HepG2 (cell line): ENCODE measurements around the gene PKLR. TPM values are rescaled to one million over a fixed set of nuclear protein-coding genes. Genes with fewer than 3 reads are reported as not detected.

Experiments used
- ARNT2 ChIP-seq: sonication (generic); formaldehyde crosslinking; IDR thresholded peaks from 2 replicates; pipeline ENCODE4 v1.8.0; 2022; ENCODE audit warnings: mild to moderate bottlenecking, low read depth, missing genetic modification reagents, moderate library complexity
- BHLHE40 ChIP-seq: IDR thresholded peaks from 2 replicates; pipeline ENCODE4 v1.6.1; 2011; ENCODE audit warnings: low read length, improper control_type of control experiment
- DPF2 ChIP-seq: sonication (generic); formaldehyde crosslinking; IDR thresholded peaks from 2 replicates; pipeline ENCODE4 v1.4.0; 2020; ENCODE audit warnings: mild to moderate bottlenecking, low read depth, missing genetic modification reagents, borderline replicate concordance
- FOXM1 ChIP-seq: sonication (generic); formaldehyde crosslinking; IDR thresholded peaks from 2 replicates; pipeline ENCODE4 v1.5.0; 2020; ENCODE audit warnings: missing genetic modification reagents
- HOXA5 ChIP-seq: sonication (generic); formaldehyde crosslinking; IDR thresholded peaks from 2 replicates; pipeline ENCODE4 v1.4.0; 2020; ENCODE audit warnings: missing genetic modification reagents
- MIER3 ChIP-seq: IDR thresholded peaks from 2 replicates; pipeline ENCODE4 v1.6.1; 2016; ENCODE audit warnings: missing compliant biosample characterization, borderline replicate concordance
- NCOA5 ChIP-seq: sonication (generic); formaldehyde crosslinking; IDR thresholded peaks from 2 replicates; pipeline ENCODE4 v1.4.0; 2020; ENCODE audit warnings: missing genetic modification reagents
- NR2F6 ChIP-seq, 2 experiments: IDR thresholded peaks; 2 replicates each; pipeline ENCODE4 v1.6.1; 2016; ENCODE audit warnings: antibody characterized with exemption in 1 of 2, mild to moderate bottlenecking in 1 of 2
- SRY ChIP-seq: sonication (generic); formaldehyde crosslinking; IDR thresholded peaks from 2 replicates; pipeline ENCODE4 v1.8.0; 2022; ENCODE audit warnings: mild to moderate bottlenecking, missing genetic modification reagents
- ZFYVE20 ChIP-seq: sonication (generic); formaldehyde crosslinking; IDR thresholded peaks from 2 replicates; pipeline ENCODE4 v1.8.0; 2023; ENCODE audit warnings: low read depth, mild to moderate bottlenecking, moderate library complexity, missing genetic modification reagents, borderline replicate concordance
- ZNF207 ChIP-seq: fragments of 450-650 bp; IDR thresholded peaks from 2 replicates; pipeline ENCODE4 v1.6.1; 2016; ENCODE audit warnings: antibody characterized with exemption, borderline replicate concordance
- ZNF230 ChIP-seq: sonication (generic); formaldehyde crosslinking; IDR thresholded peaks from 2 replicates; pipeline ENCODE4 v1.4.0; 2020; ENCODE audit warnings: mild to moderate bottlenecking, missing genetic modification reagents
- ZNF274 ChIP-seq: sonication (generic); formaldehyde crosslinking; IDR thresholded peaks from 2 replicates; pipeline ENCODE4 v1.5.1; 2020; ENCODE audit warnings: mild to moderate bottlenecking, missing genetic modification reagents
- ZNF577 ChIP-seq: sonication (generic); formaldehyde crosslinking; IDR thresholded peaks from 2 replicates; pipeline ENCODE4 v1.4.0; 2020; ENCODE audit warnings: mild to moderate bottlenecking, low read depth, missing genetic modification reagents, borderline replicate concordance
- ZNF639 ChIP-seq: conservative IDR thresholded peaks from 2 replicates; pipeline ENCODE4 v1.6.1; 2018; ENCODE audit warnings: missing genetic modification reagents
- ZNF646 ChIP-seq: sonication (generic); formaldehyde crosslinking; IDR thresholded peaks from 2 replicates; pipeline ENCODE4 v1.9.0; 2021; ENCODE audit warnings: mild to moderate bottlenecking, missing genetic modification reagents
- ZNF724P ChIP-seq: sonication (generic); formaldehyde crosslinking; IDR thresholded peaks from 2 replicates; pipeline ENCODE4 v1.8.0; 2022; ENCODE audit warnings: missing genetic modification reagents, borderline replicate concordance
- ZSCAN22 ChIP-seq: sonication (generic); formaldehyde crosslinking; IDR thresholded peaks from 2 replicates; pipeline ENCODE4 v1.4.0; 2020; ENCODE audit warnings: mild to moderate bottlenecking, missing genetic modification reagents
- polyA plus RNA-seq, 8 experiments: library from polyadenylated mRNA; depleted of rRNA in 3 of 8; stranded (reverse) in 7 of 8; unstranded in 1 of 8; fragments of >200 nt; fragmentation: Illumina TruSeq in 4 of 8; extraction: Trizol in 4 of 8; gene quantifications; 2 replicates each; pipeline versions ENCODE4 v1.2.1 to v1.2.3, GENCODE V29; 2011 to 2016; ENCODE audit warnings: low read depth in 4 of 8, missing spikeins in 1 of 8, mixed read lengths in 1 of 8; ENCODE audit not compliant: insufficient read depth in 1 of 8
- total RNA-seq, 5 experiments: library from RNA; depleted of rRNA; stranded (reverse); fragments of >200 nt; fragmentation: Illumina TruSeq; extraction: Trizol; gene quantifications; 2 replicates each; pipeline ENCODE4 v1.2.3, GENCODE V29; 2016; ENCODE audit warnings: low read depth in 1 of 5
- TF ChIP-seq, protein P1 (sequence below): sonication (generic); formaldehyde crosslinking; IDR thresholded peaks from 2 replicates; pipeline ENCODE4 v1.5.1; 2020; ENCODE audit warnings: missing genetic modification reagents, mild to moderate bottlenecking, borderline replicate concordance

The PKLR gene
- total and polyA plus RNA-seq, 2 of the 13 experiments (the other 11 are each of a cell fraction or from before 2014, with no cell fraction given) = 10.3 to 29.3 TPM

- peak; percentile 86; the same call in 1 of the 2 replicates for TF ChIP-seq HOXA5
- no peak for TF ChIP-seq ARNT2 (CRISPR knock-in tag)
- no peak for TF ChIP-seq NCOA5 (CRISPR knock-in tag)
- no peak for TF ChIP-seq BHLHE40
- no peak for TF ChIP-seq ZSCAN22 (CRISPR knock-in tag)
- peak; percentile 66; the same call in 1 of the 2 replicates for TF ChIP-seq ZNF639
- TF ChIP-seq ZNF207 = no peak
- TF ChIP-seq SRY (CRISPR knock-in tag) = no peak
- TF ChIP-seq DPF2 (CRISPR knock-in tag) = no peak
- TF ChIP-seq ZNF274 = no peak
- TF ChIP-seq ZNF230 = peak; percentile 34; the same call in 1 of the 2 replicates
- no peak for TF ChIP-seq ZFYVE20 (CRISPR knock-in tag)
- no peak for TF ChIP-seq FOXM1 (CRISPR knock-in tag)
- TF ChIP-seq ZNF646 (CRISPR knock-in tag) = no peak
- TF ChIP-seq ZNF577 = no peak
- TF ChIP-seq MIER3 (CRISPR knock-in tag) = peak; percentile 51; the same call in 1 of the 2 replicates
- TF ChIP-seq, protein P1, sequence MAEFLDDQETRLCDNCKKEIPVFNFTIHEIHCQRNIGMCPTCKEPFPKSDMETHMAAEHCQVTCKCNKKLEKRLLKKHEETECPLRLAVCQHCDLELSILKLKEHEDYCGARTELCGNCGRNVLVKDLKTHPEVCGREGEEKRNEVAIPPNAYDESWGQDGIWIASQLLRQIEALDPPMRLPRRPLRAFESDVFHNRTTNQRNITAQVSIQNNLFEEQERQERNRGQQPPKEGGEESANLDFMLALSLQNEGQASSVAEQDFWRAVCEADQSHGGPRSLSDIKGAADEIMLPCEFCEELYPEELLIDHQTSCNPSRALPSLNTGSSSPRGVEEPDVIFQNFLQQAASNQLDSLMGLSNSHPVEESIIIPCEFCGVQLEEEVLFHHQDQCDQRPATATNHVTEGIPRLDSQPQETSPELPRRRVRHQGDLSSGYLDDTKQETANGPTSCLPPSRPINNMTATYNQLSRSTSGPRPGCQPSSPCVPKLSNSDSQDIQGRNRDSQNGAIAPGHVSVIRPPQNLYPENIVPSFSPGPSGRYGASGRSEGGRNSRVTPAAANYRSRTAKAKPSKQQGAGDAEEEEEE (CRISPR knock-in tag) = no peak
- no peak for TF ChIP-seq NR2F6 (IDR thresholded peaks at IDR 0.05)
- TF ChIP-seq NR2F6 (CRISPR knock-in tag; IDR thresholded peaks at IDR 0.05) = peak; percentile 14; the same call in 1 of the 2 replicates
- TF ChIP-seq ZNF724P (CRISPR knock-in tag) = no peak
These were observed 45.8 kb downstream of the PKLR start, which contains the start of gene ENTREP3 (continued) for GRCh38 chr1:155255243-155256007.
